Non-pigmented ciliary epithelial cell (primary cell): ENCODE results near the gene CSNK1A1.
"Not testable (repeated sequence)": the region's sequence is repeated elsewhere in the genome, so short reads cannot be mapped to it uniquely, and the experiment has no call there.

Experiments
- DNase-seq: peaks from one replicate; pipeline ENCODE4 v3.0.0-alpha.2; 2010; ENCODE audit warnings: low read depth

CSNK1A1 gene

GRCh38 chr5:149490599-149491485, 60.4 kb downstream of the CSNK1A1 start:
- DNase-seq = no peak

GRCh38 chr5:149489605-149490037, 61.6 kb downstream of the CSNK1A1 start:
- no peak for DNase-seq

GRCh38 chr5:149488645-149489306, 62.5 kb downstream of the CSNK1A1 start:
- no peak for DNase-seq

GRCh38 chr5:149487672-149488071, 63.6 kb downstream of the CSNK1A1 start:
- no peak for DNase-seq

GRCh38 chr5:149486726-149487635, 64.3 kb downstream of the CSNK1A1 start:
- DNase-seq = peak; percentile 52

GRCh38 chr5:149485655-149486615, 65.3 kb downstream of the CSNK1A1 start:
- peak; percentile 98 for DNase-seq

GRCh38 chr5:149481485-149481884, 69.8 kb downstream of the CSNK1A1 start:
- no peak for DNase-seq

GRCh38 chr5:149478761-149479160, 72.5 kb downstream of the CSNK1A1 start:
- no peak for DNase-seq

- DNase-seq = no peak
These were observed 75.5 kb downstream of the CSNK1A1 start for GRCh38 chr5:149475777-149476176.

GRCh38 chr5:149474198-149474597, 77.0 kb downstream of the CSNK1A1 start:
- DNase-seq = no peak

- no peak for DNase-seq
These were observed 77.8 kb downstream of the CSNK1A1 start for GRCh38 chr5:149473441-149473840.

GRCh38 chr5:149472399-149472798, 78.8 kb downstream of the CSNK1A1 start:
- DNase-seq = no peak

GRCh38 chr5:149471406-149472183, 79.6 kb downstream of the CSNK1A1 start:
- no peak for DNase-seq

- DNase-seq = no peak
These were observed 80.3 kb downstream of the CSNK1A1 start for GRCh38 chr5:149470942-149471341.

- DNase-seq = no peak
These were observed 84.7 kb downstream of the CSNK1A1 start for GRCh38 chr5:149466457-149466972.

- DNase-seq = no peak
These were observed 86.3 kb downstream of the CSNK1A1 start for GRCh38 chr5:149464796-149465489.

GRCh38 chr5:149461907-149462306, 89.3 kb downstream of the CSNK1A1 start:
- DNase-seq = not testable (repeated sequence)

GRCh38 chr5:149459891-149460290, 91.3 kb downstream of the CSNK1A1 start:
- no peak for DNase-seq

- DNase-seq = no peak
These were observed 93.9 kb downstream of the CSNK1A1 start for GRCh38 chr5:149457393-149457763.
